A172 (cell line): ENCODE results near the gene LARGE2. TPM values are rescaled to one million over a fixed set of nuclear protein-coding genes. Genes with fewer than 3 reads are reported as not detected.

Experiments
- DNase-seq: peaks from one replicate; pipeline ENCODE4 v3.0.0-alpha.2; 2015; ENCODE audit warnings: low spot score
- total RNA-seq: library from RNA; depleted of rRNA; stranded (reverse); fragments of >200 nt; shearing (Covaris generic); gene quantifications from 2 replicates; pipeline ENCODE4 v1.2.3, GENCODE V29; 2014

Gene LARGE2
- total RNA-seq, 1 experiment from 2014 or later, result not detected

GRCh38 chr11:45928535-45929215, 6.2 kb downstream of the LARGE2 start:
- DNase-seq, result no peak

GRCh38 chr11:45929486-45930030, 7.1 kb downstream of the LARGE2 start:
- DNase-seq, result peak; percentile 48

GRCh38 chr11:45930031-45930794, 7.8 kb downstream of the LARGE2 start:
- DNase-seq, result no peak

GRCh38 chr11:45930951-45931570, 8.6 kb downstream of the LARGE2 start:
- DNase-seq, result no peak

GRCh38 chr11:45931739-45932138, 9.3 kb downstream of the LARGE2 start:
- DNase-seq, result no peak

- DNase-seq, result no peak
Observed at GRCh38 chr11:45932217-45932616, 9.8 kb downstream of the LARGE2 start.

GRCh38 chr11:45933131-45933831, 10.8 kb downstream of the LARGE2 start:
- peak; percentile 23 for DNase-seq

- no peak for DNase-seq
Observed at GRCh38 chr11:45933846-45934579, 11.6 kb downstream of the LARGE2 start.

GRCh38 chr11:45934580-45935318, 12.3 kb downstream of the LARGE2 start:
- no peak for DNase-seq

- no peak for DNase-seq
Observed at GRCh38 chr11:45935349-45936064, 13.1 kb downstream of the LARGE2 start.

- no peak for DNase-seq
Observed at GRCh38 chr11:45936511-45937054, 14.1 kb downstream of the LARGE2 start.

- no peak for DNase-seq
Observed at GRCh38 chr11:45937916-45938315, 15.5 kb downstream of the LARGE2 start.

- DNase-seq, result no peak
Observed at GRCh38 chr11:45939836-45940235, 17.4 kb downstream of the LARGE2 start.

- no peak for DNase-seq
Observed at GRCh38 chr11:45941285-45941684, 18.8 kb downstream of the LARGE2 start.

- no peak for DNase-seq
Observed at GRCh38 chr11:45942381-45942780, 19.9 kb downstream of the LARGE2 start.

- DNase-seq, result no peak
Observed at GRCh38 chr11:45945397-45945999, 23.0 kb downstream of the LARGE2 start.

GRCh38 chr11:45947885-45948284, 25.4 kb downstream of the LARGE2 start:
- DNase-seq, result no peak

GRCh38 chr11:45948356-45948755, 25.9 kb downstream of the LARGE2 start:
- no peak for DNase-seq

GRCh38 chr11:45949992-45950407, 27.5 kb downstream of the LARGE2 start:
- DNase-seq, result no peak
